NB4 (cell line): ENCODE results near the gene NOLC1.

Experiments
- POLR2A ChIP-seq: IDR thresholded peaks from 2 replicates; pipeline ENCODE4 v1.6.1; 2011; ENCODE audit warnings: mild to moderate bottlenecking; ENCODE audit not compliant: insufficient read length; ENCODE audit errors: extremely low read depth
- TF ChIP-seq, protein P1 (sequence below): IDR thresholded peaks from one replicate; pipeline ENCODE4 v1.5.1; 2012; ENCODE audit warnings: low read depth, low read length

- TF ChIP-seq, protein P1, sequence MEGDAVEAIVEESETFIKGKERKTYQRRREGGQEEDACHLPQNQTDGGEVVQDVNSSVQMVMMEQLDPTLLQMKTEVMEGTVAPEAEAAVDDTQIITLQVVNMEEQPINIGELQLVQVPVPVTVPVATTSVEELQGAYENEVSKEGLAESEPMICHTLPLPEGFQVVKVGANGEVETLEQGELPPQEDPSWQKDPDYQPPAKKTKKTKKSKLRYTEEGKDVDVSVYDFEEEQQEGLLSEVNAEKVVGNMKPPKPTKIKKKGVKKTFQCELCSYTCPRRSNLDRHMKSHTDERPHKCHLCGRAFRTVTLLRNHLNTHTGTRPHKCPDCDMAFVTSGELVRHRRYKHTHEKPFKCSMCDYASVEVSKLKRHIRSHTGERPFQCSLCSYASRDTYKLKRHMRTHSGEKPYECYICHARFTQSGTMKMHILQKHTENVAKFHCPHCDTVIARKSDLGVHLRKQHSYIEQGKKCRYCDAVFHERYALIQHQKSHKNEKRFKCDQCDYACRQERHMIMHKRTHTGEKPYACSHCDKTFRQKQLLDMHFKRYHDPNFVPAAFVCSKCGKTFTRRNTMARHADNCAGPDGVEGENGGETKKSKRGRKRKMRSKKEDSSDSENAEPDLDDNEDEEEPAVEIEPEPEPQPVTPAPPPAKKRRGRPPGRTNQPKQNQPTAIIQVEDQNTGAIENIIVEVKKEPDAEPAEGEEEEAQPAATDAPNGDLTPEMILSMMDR: no peak
- TF ChIP-seq POLR2A: no peak
Measured at GRCh38 chr10:102148275-102148674, 3.9 kb upstream of the NOLC1 start.
